Measurements from ENCODE around the gene APOC1.
"Not testable (repeated sequence)": the region's sequence is repeated elsewhere in the genome, so short reads cannot be mapped to it uniquely, and the experiment has no call there.

The APOC1 gene

GRCh38 chr19:44890366-44891015 lies 23.9 kb upstream of the APOC1 start:
- DNase-seq = peak in 3 of 5 experiments; percentile 100

- DNase-seq = peak in 3 of 5 experiments; percentile 36 to 100 (median 99)
These were observed 23.2 kb upstream of the APOC1 start, which contains the start of gene TOMM40 for GRCh38 chr19:44891016-44891882. Gene TOMM40 (plus strand): TSS chr19:44891254. CDS start chr19:44891416, 162 bp downstream.

GRCh38 chr19:44892932-44893331 lies 21.5 kb upstream of the APOC1 start:
- no peak for DNase-seq

GRCh38 chr19:44893332-44894051 lies 20.9 kb upstream of the APOC1 start:
- DNase-seq = no peak

DNA sequence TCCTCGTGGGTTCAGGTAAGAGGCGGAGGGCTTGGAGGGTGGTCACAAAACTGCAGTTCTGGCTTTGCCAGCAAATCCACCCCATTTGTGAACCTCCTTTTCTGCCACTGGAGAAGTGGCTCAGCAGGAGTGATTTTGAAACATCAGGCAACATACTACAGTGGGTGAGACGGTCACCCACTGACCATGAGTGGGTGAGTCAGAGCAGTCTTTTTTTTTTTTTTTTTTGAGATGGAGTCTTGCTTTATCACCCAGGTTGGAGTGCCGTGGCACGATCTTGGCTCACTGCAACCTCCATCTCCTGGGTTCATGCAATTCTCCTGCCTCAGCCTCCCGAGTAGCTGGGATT lies 20.4 kb upstream of the APOC1 start:
- DNase-seq = no peak

GRCh38 chr19:44894946-44895345 lies 19.5 kb upstream of the APOC1 start:
- no peak for DNase-seq

GRCh38 chr19:44897835-44898234 lies 16.6 kb upstream of the APOC1 start:
- no peak for DNase-seq

DNA sequence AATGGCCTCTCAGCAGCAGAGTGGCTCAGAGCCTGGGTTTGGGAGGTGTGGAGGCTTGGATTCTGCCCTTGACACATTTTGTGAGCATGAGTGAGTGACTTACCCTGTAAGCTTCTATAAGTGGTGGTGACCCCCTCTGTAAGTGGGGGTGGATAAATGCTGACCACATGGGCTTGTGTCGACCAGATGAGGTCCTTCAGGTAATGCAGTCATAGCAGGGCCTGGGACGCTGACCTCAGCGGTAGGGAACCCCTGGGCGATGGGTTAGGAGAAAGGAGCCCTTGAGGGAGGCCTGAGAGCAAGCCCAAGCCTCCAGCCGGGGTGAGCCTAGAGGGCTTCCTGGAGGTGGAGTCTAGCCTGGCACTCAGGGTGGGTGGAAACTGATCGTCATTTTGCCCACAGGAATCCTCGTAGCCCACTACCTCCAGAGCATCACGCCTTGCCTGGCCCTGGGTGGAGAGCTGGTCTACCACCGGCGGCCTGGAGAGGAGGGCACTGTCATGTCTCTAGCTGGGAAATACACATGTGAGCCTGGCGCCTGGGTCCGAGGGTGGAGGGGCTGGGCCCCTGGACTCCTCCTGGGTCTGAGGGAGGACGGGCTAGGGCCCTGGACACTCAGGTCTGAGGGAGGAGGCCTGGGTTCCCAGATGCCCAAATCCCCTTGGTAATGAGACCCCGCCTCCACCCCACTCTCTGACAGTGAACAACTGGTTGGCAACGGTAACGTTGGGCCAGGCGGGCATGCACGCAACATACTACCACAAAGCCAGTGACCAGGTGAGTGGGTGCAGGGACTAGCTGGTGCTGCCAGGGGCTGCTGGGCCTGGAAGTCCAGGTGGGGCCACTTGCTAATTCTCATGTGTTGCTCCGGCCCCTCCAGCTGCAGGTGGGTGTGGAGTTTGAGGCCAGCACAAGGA lies 13.8 kb upstream of the APOC1 start:
- DNase-seq = no peak

GRCh38 chr19:44903216-44903601 lies 11.2 kb upstream of the APOC1 start:
- no peak for DNase-seq

DNA sequence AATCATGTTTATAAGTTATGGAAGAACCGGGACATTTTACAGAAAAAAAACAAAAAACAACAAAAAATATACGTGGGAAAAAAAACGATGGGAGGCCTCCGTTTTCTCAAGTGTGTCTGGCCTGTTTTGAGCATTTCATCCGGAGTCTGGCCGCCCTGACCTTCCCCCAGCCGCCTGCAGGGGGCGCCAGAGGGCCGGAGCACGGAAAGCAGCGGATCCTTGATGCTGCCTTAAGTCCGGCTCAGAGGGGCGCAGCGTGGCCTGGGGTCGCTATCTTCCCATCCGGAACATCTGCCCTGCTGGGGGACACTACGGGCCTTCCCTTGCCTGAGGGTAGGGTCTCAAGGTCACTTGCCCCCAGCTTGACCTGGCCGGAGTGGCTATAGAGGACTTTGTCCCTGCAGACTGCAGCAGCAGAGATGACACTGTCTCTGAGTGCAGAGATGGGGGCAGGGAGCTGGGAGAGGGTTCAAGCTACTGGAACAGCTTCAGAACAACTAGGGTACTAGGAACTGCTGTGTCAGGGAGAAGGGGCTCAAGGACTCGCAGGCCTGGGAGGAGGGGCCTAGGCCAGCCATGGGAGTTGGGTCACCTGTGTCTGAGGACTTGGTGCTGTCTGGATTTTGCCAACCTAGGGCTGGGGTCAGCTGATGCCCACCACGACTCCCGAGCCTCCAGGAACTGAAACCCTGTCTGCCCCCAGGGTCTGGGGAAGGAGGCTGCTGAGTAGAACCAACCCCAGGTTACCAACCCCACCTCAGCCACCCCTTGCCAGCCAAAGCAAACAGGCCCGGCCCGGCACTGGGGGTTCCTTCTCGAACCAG lies 10.6 kb upstream of the APOC1 start:
- DNase-seq = peak; percentile 38 to 68 (median 60)

DNA sequence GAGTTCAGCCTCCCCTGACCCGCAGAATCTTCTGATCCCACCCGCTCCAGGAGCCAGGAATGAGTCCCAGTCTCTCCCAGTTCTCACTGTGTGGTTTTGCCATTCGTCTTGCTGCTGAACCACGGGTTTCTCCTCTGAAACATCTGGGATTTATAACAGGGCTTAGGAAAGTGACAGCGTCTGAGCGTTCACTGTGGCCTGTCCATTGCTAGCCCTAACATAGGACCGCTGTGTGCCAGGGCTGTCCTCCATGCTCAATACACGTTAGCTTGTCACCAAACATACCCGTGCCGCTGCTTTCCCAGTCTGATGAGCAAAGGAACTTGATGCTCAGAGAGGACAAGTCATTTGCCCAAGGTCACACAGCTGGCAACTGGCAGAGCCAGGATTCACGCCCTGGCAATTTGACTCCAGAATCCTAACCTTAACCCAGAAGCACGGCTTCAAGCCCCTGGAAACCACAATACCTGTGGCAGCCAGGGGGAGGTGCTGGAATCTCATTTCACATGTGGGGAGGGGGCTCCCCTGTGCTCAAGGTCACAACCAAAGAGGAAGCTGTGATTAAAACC lies 9.9 kb upstream of the APOC1 start:
- no peak for DNase-seq

- no peak for DNase-seq
These were observed 8.8 kb upstream of the APOC1 start, which contains the start of gene APOE for GRCh38 chr19:44905437-44906160. Gene APOE (plus strand): TSS chr19:44905796. CDS start chr19:44906625, 829 bp downstream.

GRCh38 chr19:44907613-44908012 lies 6.8 kb upstream of the APOC1 start:
- DNase-seq = no peak

DNA sequence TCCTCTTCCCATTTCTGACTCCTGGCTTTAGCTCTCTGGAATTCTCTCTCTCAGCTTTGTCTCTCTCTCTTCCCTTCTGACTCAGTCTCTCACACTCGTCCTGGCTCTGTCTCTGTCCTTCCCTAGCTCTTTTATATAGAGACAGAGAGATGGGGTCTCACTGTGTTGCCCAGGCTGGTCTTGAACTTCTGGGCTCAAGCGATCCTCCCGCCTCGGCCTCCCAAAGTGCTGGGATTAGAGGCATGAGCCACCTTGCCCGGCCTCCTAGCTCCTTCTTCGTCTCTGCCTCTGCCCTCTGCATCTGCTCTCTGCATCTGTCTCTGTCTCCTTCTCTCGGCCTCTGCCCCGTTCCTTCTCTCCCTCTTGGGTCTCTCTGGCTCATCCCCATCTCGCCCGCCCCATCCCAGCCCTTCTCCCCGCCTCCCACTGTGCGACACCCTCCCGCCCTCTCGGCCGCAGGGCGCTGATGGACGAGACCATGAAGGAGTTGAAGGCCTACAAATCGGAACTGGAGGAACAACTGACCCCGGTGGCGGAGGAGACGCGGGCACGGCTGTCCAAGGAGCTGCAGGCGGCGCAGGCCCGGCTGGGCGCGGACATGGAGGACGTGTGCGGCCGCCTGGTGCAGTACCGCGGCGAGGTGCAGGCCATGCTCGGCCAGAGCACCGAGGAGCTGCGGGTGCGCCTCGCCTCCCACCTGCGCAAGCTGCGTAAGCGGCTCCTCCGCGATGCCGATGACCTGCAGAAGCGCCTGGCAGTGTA lies 6.2 kb upstream of the APOC1 start:
- no peak for DNase-seq

DNA sequence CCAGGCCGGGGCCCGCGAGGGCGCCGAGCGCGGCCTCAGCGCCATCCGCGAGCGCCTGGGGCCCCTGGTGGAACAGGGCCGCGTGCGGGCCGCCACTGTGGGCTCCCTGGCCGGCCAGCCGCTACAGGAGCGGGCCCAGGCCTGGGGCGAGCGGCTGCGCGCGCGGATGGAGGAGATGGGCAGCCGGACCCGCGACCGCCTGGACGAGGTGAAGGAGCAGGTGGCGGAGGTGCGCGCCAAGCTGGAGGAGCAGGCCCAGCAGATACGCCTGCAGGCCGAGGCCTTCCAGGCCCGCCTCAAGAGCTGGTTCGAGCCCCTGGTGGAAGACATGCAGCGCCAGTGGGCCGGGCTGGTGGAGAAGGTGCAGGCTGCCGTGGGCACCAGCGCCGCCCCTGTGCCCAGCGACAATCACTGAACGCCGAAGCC lies 5.6 kb upstream of the APOC1 start:
- DNase-seq = no peak

DNA sequence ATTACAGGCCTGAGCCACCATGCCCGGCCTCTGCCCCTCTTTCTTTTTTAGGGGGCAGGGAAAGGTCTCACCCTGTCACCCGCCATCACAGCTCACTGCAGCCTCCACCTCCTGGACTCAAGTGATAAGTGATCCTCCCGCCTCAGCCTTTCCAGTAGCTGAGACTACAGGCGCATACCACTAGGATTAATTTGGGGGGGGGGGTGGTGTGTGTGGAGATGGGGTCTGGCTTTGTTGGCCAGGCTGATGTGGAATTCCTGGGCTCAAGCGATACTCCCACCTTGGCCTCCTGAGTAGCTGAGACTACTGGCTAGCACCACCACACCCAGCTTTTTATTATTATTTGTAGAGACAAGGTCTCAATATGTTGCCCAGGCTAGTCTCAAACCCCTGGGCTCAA lies 4.6 kb upstream of the APOC1 start:
- DNase-seq = no peak

DNA sequence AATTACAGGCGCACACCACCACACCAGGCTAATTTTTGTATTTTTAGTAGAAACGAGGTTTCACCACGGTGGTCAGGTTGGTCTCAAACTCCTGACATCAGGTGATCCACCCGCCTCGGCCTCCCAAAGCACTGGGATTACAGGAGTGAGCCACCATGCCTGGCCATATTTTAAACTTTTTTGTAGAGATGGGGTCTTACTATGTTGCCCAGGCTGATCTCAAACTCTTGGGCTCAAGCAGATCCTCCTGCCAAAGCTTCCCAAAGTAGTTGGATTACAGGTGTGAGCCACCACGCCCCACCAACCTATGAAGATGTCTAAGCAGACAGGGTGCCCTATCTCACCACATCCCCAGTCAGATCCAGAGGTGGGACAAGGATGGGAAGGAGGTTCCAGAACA lies 2.5 kb upstream of the APOC1 start:
- not testable (repeated sequence) for DNase-seq

- DNase-seq = no peak
These were observed 1.6 kb upstream of the APOC1 start for GRCh38 chr19:44912854-44913253.

Data from T-helper 2 cell (primary cell).